Liver (tissue), 9 donors: ENCODE data around the gene PCF11. TPM values are rescaled to one million over a fixed set of nuclear protein-coding genes. Genes with fewer than 3 reads are reported as not detected.

Experiments
- DNase-seq: peaks from one replicate; pipeline ENCODE4 v3.0.0-alpha.2; 2017; ENCODE audit warnings: low spot score
- H3K27ac ChIP-seq, 2 donors: one replicate each; pipeline ENCODE4 v1.7.0; 2013; ENCODE audit warnings: inconsistent platforms in 2 of 2, low read length in 2 of 2, control low read depth in 1 of 2, low read depth in 1 of 2, mild to moderate bottlenecking in 1 of 2
- H3K27me3 ChIP-seq, 4 donors: one replicate each; pipeline versions ENCODE4 v1.6.1 to v1.7.0; 2013; ENCODE audit warnings: low read length in 3 of 4, inconsistent platforms in 1 of 4, mild to moderate bottlenecking in 1 of 4, moderate library complexity in 1 of 4; ENCODE audit not compliant: control insufficient read depth in 4 of 4, insufficient read depth in 4 of 4
- H3K36me3 ChIP-seq, 4 donors: one replicate each; pipeline versions ENCODE4 v1.6.1 to v1.7.0; 2013; ENCODE audit warnings: low read length in 3 of 4, mild to moderate bottlenecking in 3 of 4, low read depth in 1 of 4, moderate library complexity in 1 of 4; ENCODE audit not compliant: control insufficient read depth in 4 of 4, insufficient read depth in 3 of 4
- H3K4me1 ChIP-seq, 4 donors: one replicate each; pipeline versions ENCODE4 v1.6.1 to v1.7.0; 2013; ENCODE audit warnings: low read length in 3 of 4, mild to moderate bottlenecking in 3 of 4, moderate library complexity in 1 of 4; ENCODE audit not compliant: control insufficient read depth in 4 of 4, insufficient read depth in 4 of 4
- H3K4me3 ChIP-seq, 3 donors: one replicate each; pipeline versions ENCODE4 v1.6.1 to v1.7.0; 2013; ENCODE audit warnings: low read length in 3 of 3, control low read depth in 1 of 3, low read depth in 1 of 3, mild to moderate bottlenecking in 1 of 3
- H3K9ac ChIP-seq, 2 donors: one replicate each; pipeline ENCODE4 v1.7.0; 2013; ENCODE audit warnings: low read length in 2 of 2, mild to moderate bottlenecking in 2 of 2, moderate library complexity in 2 of 2, control low read depth in 1 of 2, low read depth in 1 of 2
- H3K9me3 ChIP-seq, 4 donors: one replicate each; pipeline versions ENCODE4 v1.6.1 to v1.7.0; 2013; ENCODE audit warnings: low read length in 3 of 4; ENCODE audit not compliant: control insufficient read depth in 4 of 4
- EGR1 ChIP-seq, 2 donors: IDR thresholded peaks; 2 replicates each; pipeline ENCODE4 v1.6.1; 2016 to 2018; ENCODE audit warnings: antibody characterized with exemption in 2 of 2, low read depth in 2 of 2
- FOXA1 ChIP-seq: IDR thresholded peaks from 2 replicates; pipeline ENCODE4 v1.6.1; 2016; ENCODE audit warnings: antibody characterized with exemption
- FOXA2 ChIP-seq: IDR thresholded peaks from 2 replicates; pipeline ENCODE4 v1.6.1; 2016; ENCODE audit warnings: antibody characterized with exemption
- GABPA ChIP-seq, 2 donors: IDR thresholded peaks in 1 of 2; conservative IDR thresholded peaks in 1 of 2; 2 replicates each; pipeline ENCODE4 v1.6.1; 2016; ENCODE audit warnings: antibody characterized with exemption in 2 of 2, mild to moderate bottlenecking in 1 of 2, moderate library complexity in 1 of 2
- HNF4A ChIP-seq, 2 donors: conservative IDR thresholded peaks; 2 replicates each; pipeline ENCODE4 v1.6.1; 2016; ENCODE audit warnings: antibody characterized with exemption in 2 of 2, mild to moderate bottlenecking in 2 of 2
- HNF4G ChIP-seq: IDR thresholded peaks from 2 replicates; pipeline ENCODE4 v1.6.1; 2016; ENCODE audit warnings: antibody characterized with exemption
- JUND ChIP-seq, 2 donors: IDR thresholded peaks; 2 replicates each; pipeline ENCODE4 v1.6.1; 2016; ENCODE audit warnings: antibody characterized with exemption in 2 of 2
- NR2F2 ChIP-seq: IDR thresholded peaks from 2 replicates; pipeline ENCODE4 v1.6.1; 2016; ENCODE audit warnings: antibody characterized with exemption
- RAD21 ChIP-seq, 2 donors: IDR thresholded peaks; 2 replicates each; pipeline ENCODE4 v1.6.1; 2016; ENCODE audit warnings: antibody characterized with exemption in 2 of 2, mild to moderate bottlenecking in 2 of 2
- RXRA ChIP-seq, 2 donors: IDR thresholded peaks; 2 replicates each; pipeline ENCODE4 v1.6.1; 2017 to 2018; ENCODE audit warnings: antibody characterized with exemption in 2 of 2, mild to moderate bottlenecking in 1 of 2
- SP1 ChIP-seq: IDR thresholded peaks from 2 replicates; pipeline ENCODE4 v1.6.1; 2018; ENCODE audit warnings: antibody characterized with exemption, mild to moderate bottlenecking
- TAF1 ChIP-seq: conservative IDR thresholded peaks from 2 replicates; pipeline ENCODE4 v1.6.1; 2016; ENCODE audit warnings: antibody characterized with exemption, mild to moderate bottlenecking
- YY1 ChIP-seq: IDR thresholded peaks from 2 replicates; pipeline ENCODE4 v1.6.1; 2016; ENCODE audit warnings: antibody characterized with exemption, mild to moderate bottlenecking
- whole genome bisulfite sequencing: extraction: QIAGEN DNeasy Blood & Tissue Kit; methylation state at CpG from one replicate; pipeline ENCODE4 v1.1.7; 2013; 5-methylcytosine and 5-hydroxymethylcytosine counted together
- polyA plus RNA-seq, 2 donors: library from polyadenylated mRNA; stranded (reverse) in 1 of 2; unstranded in 1 of 2; fragments of 200-250 nt in 1 of 2; fragments of >200 nt in 1 of 2; fragmentation: Nextera tagmentation in 1 of 2; extraction: Ambion mirVana in 1 of 2; gene quantifications; one replicate each; pipeline versions ENCODE4 v1.2.1 to v1.2.3, GENCODE V29; 2013 to 2015
- total RNA-seq, 2 donors: library from RNA; depleted of rRNA; stranded (reverse); fragments of >200 nt; gene quantifications; one replicate each; pipeline ENCODE4 v1.2.3, GENCODE V29; 2014
- TF ChIP-seq, protein P1 (sequence below): IDR thresholded peaks from 2 replicates; pipeline ENCODE4 v1.6.1; 2016; ENCODE audit warnings: antibody characterized with exemption
- TF ChIP-seq, protein P2 (sequence below): IDR thresholded peaks from 2 replicates; pipeline ENCODE4 v1.6.1; 2016; ENCODE audit warnings: antibody characterized with exemption
- TF ChIP-seq, protein P3 (sequence below): IDR thresholded peaks from 2 replicates; pipeline ENCODE4 v1.6.1; 2016; ENCODE audit warnings: antibody characterized with exemption
- TF ChIP-seq, protein P4 (sequence below): IDR thresholded peaks from 2 replicates; pipeline ENCODE4 v1.6.1; 2016; ENCODE audit warnings: antibody characterized with exemption, mild to moderate bottlenecking
- TF ChIP-seq, protein P5 (sequence below): fragments of 150-350 bp; IDR thresholded peaks from 2 replicates; pipeline ENCODE4 v1.5.1; 2017; ENCODE audit warnings: improper control_type of control experiment, low read depth, low read length; ENCODE audit not compliant: missing input control
- donor health status: healthy.
- donor health status: healthy.
- donor health status: healthy.
- donor health status: healthy.
- donor health status: healthy.

The PCF11 gene, protein sequence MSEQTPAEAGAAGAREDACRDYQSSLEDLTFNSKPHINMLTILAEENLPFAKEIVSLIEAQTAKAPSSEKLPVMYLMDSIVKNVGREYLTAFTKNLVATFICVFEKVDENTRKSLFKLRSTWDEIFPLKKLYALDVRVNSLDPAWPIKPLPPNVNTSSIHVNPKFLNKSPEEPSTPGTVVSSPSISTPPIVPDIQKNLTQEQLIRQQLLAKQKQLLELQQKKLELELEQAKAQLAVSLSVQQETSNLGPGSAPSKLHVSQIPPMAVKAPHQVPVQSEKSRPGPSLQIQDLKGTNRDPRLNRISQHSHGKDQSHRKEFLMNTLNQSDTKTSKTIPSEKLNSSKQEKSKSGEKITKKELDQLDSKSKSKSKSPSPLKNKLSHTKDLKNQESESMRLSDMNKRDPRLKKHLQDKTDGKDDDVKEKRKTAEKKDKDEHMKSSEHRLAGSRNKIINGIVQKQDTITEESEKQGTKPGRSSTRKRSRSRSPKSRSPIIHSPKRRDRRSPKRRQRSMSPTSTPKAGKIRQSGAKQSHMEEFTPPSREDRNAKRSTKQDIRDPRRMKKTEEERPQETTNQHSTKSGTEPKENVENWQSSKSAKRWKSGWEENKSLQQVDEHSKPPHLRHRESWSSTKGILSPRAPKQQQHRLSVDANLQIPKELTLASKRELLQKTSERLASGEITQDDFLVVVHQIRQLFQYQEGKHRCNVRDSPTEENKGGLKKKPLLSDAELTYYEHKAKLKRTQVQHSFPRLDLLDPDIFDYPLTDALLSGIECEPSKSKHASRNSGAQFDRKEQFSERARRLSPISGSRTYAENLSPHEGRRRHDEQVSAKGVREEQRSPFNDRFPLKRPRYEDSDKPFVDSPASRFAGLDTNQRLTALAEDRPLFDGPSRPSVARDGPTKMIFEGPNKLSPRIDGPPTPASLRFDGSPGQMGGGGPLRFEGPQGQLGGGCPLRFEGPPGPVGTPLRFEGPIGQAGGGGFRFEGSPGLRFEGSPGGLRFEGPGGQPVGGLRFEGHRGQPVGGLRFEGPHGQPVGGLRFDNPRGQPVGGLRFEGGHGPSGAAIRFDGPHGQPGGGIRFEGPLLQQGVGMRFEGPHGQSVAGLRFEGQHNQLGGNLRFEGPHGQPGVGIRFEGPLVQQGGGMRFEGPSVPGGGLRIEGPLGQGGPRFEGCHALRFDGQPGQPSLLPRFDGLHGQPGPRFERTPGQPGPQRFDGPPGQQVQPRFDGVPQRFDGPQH (N-terminal part only)
- total RNA-seq (10 to 100 TPM; 30.3 to 39.7 TPM), polyA plus RNA-seq (1 to 10 TPM; 5.9 to 7.8 TPM)

DNA sequence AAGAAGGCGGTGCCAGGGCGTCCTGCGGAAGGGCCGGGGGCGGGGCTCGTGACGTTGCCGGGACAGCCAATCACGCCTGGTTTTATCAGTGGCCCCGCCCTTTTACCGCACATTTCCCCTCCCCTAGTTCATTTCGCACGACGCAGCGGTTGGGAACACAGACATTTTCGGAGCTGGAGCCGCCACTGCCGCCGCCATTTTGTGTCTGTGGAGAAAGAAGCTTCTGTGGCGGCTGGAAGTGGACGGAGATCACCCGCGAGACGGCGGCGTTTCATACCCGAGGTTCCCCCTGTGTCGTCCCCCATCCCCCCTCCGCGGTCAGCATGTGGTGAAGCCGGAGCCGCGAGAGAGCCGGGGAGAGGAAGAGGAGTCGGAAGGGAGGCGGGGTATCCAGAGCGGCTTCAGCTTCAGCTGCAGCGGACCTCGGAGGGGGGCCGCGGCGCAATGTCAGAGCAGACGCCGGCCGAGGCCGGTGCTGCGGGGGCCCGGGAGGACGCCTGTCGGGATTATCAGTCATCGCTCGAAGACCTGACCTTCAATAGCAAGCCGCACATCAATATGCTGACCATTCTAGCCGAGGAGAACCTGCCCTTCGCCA is at the start of gene PCF11:
TSS of gene PCF11 (plus strand) at position 136 of the 598 bp plus-strand sequence. CDS start at position 445, 309 bp downstream.
- Histone ChIP-seq H3K36me3 (no peaks in the 10 kb centered on the region), H3K4me3 (peak within 1 kb of the TSS; percentile 85 to 95 (median 90)), H3K27me3 (no peaks in the 10 kb centered on the region), H3K4me1 (peaks cover 9 to 42% (median 16%) of the 10 kb centered on the region in 4 donors), H3K9me3 (no peaks in the 10 kb centered on the region), H3K9ac (peak within 1 kb of the TSS; percentile 99), H3K27ac (peak within 1 kb of the TSS; percentile 94 to 99)
- TF ChIP-seq, protein P1, sequence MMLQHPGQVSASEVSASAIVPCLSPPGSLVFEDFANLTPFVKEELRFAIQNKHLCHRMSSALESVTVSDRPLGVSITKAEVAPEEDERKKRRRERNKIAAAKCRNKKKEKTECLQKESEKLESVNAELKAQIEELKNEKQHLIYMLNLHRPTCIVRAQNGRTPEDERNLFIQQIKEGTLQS: no peak
- TF ChIP-seq, protein P2, sequence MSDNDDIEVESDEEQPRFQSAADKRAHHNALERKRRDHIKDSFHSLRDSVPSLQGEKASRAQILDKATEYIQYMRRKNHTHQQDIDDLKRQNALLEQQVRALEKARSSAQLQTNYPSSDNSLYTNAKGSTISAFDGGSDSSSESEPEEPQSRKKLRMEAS: peak; percentile 9
- TF ChIP-seq, protein P3, sequence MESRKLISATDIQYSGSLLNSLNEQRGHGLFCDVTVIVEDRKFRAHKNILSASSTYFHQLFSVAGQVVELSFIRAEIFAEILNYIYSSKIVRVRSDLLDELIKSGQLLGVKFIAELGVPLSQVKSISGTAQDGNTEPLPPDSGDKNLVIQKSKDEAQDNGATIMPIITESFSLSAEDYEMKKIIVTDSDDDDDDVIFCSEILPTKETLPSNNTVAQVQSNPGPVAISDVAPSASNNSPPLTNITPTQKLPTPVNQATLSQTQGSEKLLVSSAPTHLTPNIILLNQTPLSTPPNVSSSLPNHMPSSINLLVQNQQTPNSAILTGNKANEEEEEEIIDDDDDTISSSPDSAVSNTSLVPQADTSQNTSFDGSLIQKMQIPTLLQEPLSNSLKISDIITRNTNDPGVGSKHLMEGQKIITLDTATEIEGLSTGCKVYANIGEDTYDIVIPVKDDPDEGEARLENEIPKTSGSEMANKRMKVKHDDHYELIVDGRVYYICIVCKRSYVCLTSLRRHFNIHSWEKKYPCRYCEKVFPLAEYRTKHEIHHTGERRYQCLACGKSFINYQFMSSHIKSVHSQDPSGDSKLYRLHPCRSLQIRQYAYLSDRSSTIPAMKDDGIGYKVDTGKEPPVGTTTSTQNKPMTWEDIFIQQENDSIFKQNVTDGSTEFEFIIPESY: peak; percentile 22
- TF ChIP-seq RXRA (IDR thresholded peaks at IDR 0.05): no peak
- no peak for TF ChIP-seq JUND (IDR thresholded peaks at IDR 0.05)
- no peak for TF ChIP-seq HNF4G
- TF ChIP-seq GABPA (IDR thresholded peaks at IDR 0.05 in 1 of 2, conservative IDR thresholded peaks at IDR 0.05 in 1 of 2): no peak
- TF ChIP-seq, protein P4, sequence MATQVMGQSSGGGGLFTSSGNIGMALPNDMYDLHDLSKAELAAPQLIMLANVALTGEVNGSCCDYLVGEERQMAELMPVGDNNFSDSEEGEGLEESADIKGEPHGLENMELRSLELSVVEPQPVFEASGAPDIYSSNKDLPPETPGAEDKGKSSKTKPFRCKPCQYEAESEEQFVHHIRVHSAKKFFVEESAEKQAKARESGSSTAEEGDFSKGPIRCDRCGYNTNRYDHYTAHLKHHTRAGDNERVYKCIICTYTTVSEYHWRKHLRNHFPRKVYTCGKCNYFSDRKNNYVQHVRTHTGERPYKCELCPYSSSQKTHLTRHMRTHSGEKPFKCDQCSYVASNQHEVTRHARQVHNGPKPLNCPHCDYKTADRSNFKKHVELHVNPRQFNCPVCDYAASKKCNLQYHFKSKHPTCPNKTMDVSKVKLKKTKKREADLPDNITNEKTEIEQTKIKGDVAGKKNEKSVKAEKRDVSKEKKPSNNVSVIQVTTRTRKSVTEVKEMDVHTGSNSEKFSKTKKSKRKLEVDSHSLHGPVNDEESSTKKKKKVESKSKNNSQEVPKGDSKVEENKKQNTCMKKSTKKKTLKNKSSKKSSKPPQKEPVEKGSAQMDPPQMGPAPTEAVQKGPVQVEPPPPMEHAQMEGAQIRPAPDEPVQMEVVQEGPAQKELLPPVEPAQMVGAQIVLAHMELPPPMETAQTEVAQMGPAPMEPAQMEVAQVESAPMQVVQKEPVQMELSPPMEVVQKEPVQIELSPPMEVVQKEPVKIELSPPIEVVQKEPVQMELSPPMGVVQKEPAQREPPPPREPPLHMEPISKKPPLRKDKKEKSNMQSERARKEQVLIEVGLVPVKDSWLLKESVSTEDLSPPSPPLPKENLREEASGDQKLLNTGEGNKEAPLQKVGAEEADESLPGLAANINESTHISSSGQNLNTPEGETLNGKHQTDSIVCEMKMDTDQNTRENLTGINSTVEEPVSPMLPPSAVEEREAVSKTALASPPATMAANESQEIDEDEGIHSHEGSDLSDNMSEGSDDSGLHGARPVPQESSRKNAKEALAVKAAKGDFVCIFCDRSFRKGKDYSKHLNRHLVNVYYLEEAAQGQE: peak; percentile 93
- no peak for TF ChIP-seq FOXA2
- no peak for TF ChIP-seq HNF4A (conservative IDR thresholded peaks at IDR 0.05)
- no peak for TF ChIP-seq NR2F2
- peak; percentile 99 for TF ChIP-seq YY1
- TF ChIP-seq, protein P5, sequence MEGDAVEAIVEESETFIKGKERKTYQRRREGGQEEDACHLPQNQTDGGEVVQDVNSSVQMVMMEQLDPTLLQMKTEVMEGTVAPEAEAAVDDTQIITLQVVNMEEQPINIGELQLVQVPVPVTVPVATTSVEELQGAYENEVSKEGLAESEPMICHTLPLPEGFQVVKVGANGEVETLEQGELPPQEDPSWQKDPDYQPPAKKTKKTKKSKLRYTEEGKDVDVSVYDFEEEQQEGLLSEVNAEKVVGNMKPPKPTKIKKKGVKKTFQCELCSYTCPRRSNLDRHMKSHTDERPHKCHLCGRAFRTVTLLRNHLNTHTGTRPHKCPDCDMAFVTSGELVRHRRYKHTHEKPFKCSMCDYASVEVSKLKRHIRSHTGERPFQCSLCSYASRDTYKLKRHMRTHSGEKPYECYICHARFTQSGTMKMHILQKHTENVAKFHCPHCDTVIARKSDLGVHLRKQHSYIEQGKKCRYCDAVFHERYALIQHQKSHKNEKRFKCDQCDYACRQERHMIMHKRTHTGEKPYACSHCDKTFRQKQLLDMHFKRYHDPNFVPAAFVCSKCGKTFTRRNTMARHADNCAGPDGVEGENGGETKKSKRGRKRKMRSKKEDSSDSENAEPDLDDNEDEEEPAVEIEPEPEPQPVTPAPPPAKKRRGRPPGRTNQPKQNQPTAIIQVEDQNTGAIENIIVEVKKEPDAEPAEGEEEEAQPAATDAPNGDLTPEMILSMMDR: no peak
- no peak for TF ChIP-seq RAD21 (IDR thresholded peaks at IDR 0.05)
- TF ChIP-seq TAF1: peak; percentile 99
- peak in 1 of 2 donors; percentile 12 for TF ChIP-seq EGR1 (IDR thresholded peaks at IDR 0.05; ENCODE audit: low read depth in 2 of 2)
- no peak for TF ChIP-seq SP1
- TF ChIP-seq FOXA1: no peak
- DNase-seq: peak; percentile 99
- WGBS: under 1% methylated on average over 55 of the region's 55 CpGs
